GM21576 (cell line): ENCODE results near the gene COLEC12.

Source experiments
- ATAC-seq: cut with Tn5 transposase; IDR thresholded peaks from one replicate; pipeline ENCODE4 v1.9.1; 2021; ENCODE audit warnings: mild to moderate bottlenecking, moderate library complexity; ENCODE audit not compliant: unreplicated experiment

Gene COLEC12

DNA sequence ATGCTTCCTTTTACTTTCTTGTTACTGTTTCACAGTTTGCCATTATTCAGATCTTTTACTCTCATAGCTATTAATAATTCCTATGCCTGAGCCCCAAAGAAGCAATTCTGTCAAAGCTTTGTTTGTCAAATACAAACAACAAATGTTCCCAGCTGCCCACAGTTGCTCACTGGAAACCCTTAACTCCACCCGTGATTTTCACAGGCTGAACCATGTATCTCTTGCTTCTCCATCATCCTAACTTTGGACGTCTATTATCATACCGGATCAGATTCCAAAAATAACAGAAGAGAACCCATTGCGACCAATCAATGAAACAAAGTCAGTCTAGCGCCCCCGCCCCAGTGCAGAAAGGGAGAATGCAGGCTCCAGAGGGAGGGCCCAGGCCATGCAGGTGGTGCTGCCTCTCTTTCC, 24.2 kb downstream of the COLEC12 start:
- ATAC-seq, result no peak

DNA sequence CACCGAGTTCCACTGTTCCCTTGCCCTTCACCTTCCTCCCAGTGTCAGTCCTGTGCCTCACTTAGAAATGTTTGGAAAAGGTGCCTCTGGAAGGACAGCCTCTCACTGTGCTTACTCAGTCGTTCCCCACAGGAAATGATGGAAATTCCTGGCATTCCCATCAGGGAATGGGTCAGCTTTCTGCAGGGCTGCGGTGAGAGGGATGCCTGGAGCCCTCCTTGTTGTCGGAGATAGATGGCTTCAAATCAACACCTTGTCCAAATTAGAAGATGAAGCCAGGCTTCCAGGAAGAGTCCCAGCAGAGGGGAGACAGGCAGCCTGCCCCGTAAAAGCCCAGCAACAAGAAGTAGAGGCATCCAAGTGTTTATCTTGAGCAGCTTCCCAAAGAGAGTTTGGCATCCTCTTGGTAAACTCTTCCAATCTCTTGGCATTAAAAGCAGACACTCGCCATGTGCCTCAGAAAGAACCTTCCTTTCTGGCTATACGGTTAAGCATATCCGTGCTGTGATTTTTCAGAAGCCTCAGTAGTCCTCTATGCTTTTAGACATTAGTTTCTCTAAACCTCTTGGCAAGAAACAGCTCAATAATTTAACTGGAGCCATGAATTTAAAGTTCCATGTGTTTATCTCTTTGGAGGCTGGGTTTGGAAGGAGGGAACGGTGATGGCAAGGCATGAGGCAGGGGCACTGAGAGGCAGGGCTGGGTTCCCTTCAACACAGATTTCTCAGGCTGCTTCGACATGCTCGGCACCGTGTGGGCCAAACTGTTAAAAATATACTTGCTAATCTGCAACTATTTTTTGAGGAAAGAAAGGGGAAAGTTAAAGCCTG, 25.1 kb downstream of the COLEC12 start:
- ATAC-seq, result no peak

DNA sequence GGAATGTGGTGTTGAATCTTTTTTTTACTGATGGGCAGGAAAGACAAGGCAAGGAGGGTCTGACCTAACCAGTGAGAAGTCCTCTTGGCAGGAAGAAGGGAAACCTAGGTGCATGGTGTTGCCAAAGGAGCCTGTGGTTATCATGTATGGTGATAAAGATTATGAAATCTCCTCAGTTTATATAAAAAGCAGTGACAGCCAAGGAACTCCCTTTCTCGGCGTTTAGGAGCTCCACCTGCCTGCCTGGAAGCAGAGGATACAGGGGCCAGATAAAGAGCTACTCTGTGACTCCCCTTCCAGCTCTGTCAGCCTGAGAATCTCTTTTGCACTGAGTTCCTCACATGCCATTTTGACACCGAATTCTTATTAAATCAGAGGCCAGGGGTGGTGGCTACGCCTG, 26.1 kb downstream of the COLEC12 start:
- ATAC-seq, result no peak

DNA sequence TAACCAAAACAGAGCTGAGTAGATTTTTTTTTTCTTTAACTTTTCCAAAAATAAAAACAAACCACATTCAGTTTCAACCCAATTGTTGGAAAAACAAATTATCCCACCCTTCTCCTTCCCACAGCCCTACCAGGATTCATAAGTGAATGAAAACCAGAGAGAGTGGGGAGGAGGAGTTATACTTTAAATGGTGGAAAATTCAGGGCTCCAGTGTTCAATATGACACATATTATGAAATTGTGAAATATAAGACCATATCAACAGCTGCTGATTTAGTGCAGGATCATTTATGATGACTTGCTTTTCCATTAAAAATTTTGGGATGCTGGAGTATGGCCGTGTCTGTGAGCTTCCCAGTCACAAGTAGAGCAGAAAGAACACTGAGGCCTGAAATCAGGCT, 26.7 kb downstream of the COLEC12 start:
- no peak for ATAC-seq

DNA sequence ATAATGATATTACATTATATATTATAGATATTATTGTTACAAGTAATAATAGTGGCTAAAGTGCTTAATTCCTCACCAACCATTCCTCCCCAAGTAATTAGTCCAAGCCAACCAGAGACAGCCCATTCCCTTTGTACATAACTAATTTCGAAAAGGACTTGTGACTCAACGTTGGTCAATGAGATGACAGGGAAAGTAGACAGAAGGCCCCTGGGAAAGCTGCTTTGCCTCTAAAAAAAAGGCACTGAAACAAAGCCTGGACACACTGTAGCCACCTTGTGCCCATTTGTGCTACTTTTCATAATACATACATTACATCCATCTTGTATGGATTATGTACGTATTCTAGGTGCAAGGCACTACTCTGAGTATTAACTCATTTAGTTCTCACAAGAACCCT, 28.8 kb downstream of the COLEC12 start:
- ATAC-seq, result no peak

DNA sequence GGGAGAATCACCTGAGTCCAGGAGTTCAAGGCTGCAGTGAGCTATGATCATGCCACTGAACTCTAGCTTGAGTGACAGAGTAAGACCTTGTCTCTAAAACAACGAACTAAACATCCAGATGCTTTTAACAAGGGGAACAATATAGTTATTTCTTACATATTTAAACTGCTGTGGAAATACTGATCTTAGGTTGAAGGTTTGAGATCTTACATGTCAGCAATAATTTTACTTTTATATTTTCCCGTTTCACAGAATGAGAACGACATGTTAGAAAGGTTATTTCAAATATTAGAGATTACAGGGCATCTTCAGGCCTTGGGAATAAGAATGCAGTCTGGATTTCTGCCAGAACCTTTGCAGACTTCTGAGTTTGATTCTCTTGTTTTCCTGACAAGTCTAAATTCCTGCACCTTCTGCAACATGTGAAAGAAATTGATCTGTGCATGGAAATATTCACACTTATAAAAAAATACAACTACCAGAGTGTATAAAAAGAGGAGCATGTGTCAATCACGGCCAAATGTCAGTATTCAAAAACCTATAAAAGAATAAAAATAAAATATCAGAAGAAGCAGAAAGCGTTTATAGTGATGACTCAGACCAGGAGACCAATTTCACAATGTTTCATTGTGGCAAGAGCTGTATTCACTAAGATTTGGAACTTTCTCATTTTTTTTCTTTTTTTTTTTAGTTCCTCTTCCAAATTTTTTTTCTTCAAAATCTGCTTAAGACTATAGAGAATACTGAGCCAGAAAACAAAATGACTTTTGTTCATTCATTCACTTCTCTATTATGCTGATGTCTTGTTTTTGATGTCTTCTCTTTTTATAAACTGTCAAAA, 29.6 kb downstream of the COLEC12 start:
- ATAC-seq, result no peak

DNA sequence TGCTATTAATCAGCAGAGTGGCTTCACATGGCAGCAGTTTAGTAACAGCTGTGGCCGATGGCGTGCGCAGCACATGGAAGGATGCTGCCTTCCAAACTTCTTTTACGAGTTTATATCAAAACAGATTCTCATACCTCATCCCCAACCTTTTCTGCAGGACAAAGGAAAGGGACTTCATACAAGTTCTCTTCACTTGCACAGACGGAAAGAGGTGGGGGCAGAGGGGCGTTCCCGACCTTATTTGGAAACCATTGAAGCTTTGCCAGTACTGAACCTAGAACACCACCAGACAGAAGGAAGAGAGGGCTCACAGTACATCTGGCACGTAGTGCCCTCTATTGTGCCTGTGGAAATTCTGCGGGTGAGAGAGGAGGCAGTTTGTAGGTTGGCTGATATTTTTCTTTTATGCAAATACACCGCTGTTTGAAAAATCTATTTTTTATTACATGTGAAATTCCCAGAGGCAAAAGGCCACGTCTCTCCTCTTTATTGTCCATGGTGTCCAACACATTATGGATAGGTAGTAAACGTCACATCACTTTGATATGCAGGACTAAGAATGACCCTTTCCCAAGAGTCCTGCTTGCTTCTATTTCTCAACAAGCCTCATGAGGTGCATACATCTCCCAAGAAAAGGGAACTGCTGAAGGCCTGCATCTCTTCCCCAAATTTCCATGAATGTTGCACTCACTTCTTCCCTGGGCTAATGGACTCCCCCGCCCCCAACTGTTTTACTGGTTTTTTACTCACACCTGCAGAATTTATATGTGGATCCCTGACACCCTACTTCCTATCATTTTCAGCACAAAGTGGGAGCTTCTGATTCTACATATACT, 31.3 kb downstream of the COLEC12 start:
- ATAC-seq, result no peak

DNA sequence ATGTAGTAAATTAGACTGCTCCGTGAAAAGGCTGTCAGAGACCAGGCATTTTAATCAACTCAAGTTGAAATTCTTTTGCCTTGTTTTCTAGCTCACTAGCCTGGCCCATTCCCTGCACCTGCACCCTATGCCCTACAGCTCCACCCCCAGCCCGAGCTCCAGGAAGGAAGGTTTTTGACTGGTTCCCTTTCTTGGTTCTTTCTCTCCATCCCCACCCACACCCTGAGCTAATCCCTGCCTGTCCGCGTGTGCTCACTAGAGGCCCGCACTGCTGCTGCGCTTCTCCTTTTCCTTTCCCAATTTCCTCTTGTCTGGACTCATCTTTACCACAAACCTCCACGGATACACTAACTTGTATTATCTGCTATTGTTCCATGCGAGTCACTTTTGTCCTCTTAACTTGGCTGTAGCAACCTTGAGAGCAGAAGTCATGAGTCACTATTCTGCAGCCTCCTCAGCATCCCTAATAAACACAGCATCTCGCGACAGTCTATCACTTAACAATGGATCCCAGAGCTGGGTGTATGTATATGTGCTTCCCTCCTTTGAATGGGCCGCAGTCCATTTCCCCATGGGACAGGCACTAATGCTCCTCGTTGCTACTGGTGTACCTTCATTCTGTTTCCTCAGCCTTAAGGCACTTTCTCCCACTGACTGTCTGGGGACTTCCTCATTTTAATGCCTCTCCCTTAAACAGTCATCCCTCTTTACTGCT, 36.5 kb downstream of the COLEC12 start:
- no peak for ATAC-seq

DNA sequence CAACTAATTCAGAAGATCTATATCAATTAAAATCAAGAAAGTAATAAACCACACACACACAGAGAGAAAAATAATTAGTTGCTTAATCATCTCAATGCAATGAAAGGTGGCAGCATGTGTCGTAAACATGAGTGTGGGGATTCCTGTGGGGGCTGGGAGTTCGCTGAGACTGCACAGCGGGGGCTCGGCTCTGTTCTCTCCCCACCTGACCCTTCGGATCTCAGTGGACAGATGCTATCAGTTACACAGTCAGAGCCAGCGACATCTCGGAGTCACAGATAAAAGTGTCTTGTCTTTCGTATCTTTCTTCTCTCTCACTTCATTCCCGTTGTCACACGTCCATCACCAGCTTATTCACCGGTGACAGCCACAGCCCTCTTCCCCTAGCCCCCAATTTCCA, 37.1 kb downstream of the COLEC12 start:
- ATAC-seq, result no peak

DNA sequence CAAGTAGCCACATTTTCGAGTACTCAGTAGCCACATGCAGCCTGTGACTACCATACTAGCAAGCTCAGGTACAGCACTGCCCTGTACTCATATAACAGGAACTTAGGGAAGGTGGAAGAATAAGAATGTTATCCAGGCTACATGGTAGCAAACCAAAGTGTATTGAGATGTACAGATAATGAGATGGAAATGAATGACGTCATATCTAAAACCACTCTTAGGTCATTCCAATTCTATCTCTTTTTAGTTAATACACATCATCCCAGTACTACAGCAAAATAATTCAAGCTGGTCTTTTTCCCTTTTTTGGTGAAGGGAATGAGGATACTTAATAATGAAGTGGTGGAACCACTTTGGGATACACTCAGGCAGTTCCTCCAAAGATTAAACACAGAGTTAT, 38.7 kb downstream of the COLEC12 start:
- no peak for ATAC-seq

DNA sequence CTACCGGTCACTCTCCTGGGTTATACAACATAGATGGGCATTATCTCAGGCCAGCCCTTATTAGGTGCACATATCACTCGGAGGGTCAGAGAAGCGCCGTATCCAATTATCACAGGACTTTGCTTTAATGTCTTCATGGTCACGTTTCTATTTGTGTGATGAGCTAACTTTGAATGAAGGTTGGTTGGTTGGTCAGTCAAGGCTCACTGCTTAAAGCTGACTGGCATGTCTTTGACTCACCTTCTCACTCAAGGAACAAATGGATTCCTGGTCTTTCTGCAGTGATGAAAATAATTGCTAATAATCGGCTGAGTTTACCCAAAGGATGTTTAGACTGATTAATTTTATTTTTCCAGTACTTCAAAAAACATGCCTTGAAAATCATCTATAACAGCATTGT, 39.7 kb downstream of the COLEC12 start:
- no peak for ATAC-seq

DNA sequence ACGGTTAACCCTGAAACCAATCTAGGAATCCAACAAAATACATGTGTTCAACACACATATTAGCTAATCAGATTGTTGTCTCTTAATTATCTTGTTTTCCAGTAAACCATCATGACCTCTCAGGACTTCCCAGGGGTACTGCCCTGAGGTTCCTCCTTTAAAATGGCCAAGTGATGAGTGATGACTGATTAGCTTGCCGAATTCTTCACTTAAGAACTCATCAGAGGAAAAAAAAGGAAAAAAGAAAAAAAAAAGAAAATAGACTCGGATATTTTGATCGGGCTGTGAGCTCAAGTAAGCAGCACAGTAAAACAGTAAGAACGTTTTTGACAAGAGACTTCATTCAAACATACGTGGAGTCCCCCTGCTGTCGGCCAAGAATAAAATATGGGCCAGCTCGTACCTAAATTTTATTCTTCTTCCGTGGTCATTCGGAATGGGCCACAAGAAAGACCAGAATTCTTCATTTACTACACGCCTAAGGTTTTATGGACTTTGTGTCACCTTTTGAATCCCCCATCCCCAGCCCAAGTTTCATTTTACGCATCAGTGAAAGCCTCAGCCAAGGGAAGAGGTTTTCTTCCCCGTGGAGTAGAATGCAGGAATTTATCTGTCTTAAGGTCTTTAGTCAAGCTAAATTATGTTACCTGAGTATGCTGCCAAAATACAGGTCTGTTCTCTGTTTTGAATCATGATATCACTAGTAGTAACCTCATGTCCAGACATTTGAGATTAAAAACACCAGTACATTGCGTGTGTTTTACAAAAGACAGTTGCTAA, 40.5 kb downstream of the COLEC12 start:
- no peak for ATAC-seq

DNA sequence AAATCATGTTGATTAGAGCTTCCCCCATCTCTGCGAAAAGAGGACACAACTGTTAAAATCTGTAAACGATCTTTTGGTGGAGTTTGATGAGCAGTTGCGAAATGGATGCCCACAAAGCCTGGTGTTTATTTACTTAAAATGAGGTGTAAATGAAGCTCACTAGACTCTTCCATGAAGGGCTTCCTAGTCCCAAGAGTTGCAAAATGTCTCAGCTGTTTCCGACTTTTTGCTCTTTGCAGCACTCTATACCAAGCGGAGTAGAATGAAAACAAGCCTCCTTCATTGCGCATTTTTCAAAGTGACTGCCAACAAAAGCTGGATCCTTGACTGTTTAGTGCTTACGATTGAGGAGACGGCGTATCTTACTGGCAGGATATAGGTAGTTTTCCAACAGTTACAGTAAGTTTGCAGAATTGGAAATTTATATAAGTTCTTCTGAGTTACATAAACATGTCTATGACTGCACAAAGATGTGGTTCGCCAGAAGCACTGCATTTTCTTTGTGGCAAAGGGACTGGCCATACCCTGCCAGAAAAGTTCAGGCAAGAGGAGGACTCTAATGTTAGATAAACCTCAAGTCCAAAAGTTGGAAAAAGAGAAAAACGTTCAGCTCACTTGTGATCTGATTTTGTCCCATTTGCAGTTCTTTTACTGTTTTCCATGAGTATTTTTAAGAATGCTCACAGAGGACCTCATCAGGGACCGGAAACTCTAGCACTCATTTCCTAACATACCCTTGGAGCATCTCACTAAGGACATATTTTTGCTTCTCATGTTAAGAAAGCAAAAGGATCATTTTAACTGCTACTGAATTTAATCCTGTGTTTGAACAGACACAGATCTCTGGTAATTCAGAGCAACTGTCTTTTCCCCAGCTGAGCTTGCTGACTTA, 42.7 kb downstream of the COLEC12 start:
- no peak for ATAC-seq

DNA sequence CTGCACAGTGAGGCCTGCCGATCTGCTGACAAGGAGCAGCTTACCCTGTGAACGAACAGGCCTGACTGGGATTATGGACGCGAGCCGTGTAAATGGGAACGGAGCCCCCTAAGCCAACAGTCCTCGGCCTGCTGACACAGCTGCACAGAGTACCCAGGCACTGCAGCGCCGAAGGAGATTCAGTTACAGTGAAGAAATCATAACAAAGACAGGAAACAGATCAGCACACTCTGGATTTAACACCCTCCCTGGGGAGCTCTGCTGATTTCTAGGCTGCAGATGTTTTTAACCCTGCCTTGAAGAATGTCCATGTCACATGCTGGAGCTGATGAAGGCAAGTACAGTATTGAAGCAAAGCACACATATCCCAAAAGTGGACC, 43.4 kb downstream of the COLEC12 start:
- ATAC-seq, result no peak

DNA sequence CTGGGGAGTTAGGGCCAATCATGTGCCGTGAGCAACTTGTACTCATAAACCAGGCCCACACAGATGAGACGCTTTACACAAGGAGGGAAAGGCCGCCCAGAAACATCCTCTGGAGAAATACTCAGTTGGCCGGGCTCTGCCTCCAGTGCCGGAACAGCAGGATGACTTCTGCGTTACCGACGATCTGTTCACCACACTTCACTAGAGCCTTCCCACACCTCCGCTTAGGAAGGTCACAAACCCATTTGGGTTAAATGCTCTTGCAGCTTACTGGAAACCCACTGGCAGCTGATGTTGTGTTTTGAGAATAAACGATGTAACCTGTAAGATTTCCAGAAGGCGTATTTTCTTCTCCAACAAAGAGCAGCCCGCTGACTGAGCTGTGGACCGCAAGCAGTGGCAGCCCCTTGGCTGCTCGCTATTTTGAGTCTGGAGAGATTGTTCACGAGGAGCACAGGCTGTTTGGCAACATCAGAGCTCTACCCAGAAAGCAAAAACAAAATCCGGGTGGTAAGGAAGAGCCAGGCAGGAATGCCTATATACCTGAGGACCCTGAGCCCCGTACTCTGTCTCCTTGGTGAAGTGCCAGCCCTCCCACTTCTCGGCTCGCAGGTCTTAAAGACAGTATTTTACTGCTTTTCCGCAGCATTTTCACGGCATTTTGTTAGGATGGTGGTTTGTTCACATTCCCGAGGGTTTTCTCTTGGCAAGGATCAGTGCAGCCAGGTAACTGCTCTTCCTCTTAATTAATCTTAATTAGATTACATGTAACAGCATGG, 44.0 kb downstream of the COLEC12 start:
- ATAC-seq, result no peak

DNA sequence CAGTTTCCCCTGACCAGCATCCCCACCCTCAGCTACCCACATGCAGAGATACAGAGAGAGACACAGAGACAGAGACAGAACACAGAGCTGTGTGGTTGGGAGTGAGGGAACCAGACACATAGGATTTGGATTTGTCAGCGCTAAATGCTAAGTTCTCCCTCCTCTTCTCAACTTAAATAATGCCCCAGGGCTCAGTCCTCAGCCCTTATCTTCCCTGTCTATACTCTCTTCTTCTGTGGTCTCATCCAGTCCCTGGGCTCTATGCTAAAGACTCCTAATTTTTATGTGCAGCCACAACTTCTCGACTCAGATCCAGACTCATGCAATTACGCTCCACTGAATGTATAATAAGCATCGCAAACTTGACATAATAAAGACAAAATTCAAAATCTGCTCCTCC, 47.1 kb downstream of the COLEC12 start:
- ATAC-seq, result no peak

DNA sequence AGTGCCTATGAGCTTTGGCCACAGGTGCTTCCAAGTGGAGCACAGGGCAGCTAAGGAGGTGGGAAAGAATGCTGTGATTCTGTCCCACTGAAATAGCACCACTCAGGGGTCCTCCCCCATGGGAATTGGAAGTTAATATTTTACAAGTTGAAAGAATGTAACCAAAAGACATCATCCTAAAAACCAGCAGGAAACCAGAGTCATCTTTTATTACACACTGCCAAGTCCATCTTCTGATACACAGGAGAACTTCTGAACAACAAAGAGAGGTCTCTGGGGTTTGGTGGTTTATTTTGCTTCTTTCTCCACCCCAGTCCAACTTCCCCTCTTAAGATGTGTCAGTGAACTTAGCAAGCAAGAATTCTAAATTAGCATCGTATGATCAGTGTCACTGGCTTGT, 47.7 kb downstream of the COLEC12 start:
- ATAC-seq, result no peak

DNA sequence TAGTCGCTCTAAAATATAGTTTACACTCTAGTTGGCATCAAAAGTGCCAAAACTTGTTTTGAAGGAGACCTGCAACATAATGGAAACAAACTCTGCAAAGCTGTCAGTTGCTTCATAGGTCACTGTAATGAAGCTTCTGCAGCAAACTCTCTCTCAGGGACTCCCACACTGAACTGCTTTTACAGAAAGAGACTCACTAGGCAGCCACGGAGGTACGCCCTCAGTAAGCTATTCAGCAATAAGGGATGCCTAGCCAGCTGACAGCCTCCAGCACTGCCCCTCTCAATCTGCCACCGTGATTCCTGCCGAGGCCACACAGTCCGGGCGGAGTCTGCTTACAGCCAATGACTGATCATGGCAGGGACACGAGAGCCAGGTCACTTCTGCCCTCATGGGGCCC, 51.1 kb downstream of the COLEC12 start:
- no peak for ATAC-seq
